ENCODE data around the gene STX18.

Gene STX18

GRCh38 chr4:4407299-4408131, 134.3 kb downstream of the STX18 start:
- TF ChIP-seq, protein P1, sequence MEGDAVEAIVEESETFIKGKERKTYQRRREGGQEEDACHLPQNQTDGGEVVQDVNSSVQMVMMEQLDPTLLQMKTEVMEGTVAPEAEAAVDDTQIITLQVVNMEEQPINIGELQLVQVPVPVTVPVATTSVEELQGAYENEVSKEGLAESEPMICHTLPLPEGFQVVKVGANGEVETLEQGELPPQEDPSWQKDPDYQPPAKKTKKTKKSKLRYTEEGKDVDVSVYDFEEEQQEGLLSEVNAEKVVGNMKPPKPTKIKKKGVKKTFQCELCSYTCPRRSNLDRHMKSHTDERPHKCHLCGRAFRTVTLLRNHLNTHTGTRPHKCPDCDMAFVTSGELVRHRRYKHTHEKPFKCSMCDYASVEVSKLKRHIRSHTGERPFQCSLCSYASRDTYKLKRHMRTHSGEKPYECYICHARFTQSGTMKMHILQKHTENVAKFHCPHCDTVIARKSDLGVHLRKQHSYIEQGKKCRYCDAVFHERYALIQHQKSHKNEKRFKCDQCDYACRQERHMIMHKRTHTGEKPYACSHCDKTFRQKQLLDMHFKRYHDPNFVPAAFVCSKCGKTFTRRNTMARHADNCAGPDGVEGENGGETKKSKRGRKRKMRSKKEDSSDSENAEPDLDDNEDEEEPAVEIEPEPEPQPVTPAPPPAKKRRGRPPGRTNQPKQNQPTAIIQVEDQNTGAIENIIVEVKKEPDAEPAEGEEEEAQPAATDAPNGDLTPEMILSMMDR (IDR thresholded peaks at IDR 0.05; ENCODE audit: low read depth, low read length, missing control alignments): no peak
- DNase-seq (ENCODE audit: extremely low read depth, low read depth): no peak

DNA sequence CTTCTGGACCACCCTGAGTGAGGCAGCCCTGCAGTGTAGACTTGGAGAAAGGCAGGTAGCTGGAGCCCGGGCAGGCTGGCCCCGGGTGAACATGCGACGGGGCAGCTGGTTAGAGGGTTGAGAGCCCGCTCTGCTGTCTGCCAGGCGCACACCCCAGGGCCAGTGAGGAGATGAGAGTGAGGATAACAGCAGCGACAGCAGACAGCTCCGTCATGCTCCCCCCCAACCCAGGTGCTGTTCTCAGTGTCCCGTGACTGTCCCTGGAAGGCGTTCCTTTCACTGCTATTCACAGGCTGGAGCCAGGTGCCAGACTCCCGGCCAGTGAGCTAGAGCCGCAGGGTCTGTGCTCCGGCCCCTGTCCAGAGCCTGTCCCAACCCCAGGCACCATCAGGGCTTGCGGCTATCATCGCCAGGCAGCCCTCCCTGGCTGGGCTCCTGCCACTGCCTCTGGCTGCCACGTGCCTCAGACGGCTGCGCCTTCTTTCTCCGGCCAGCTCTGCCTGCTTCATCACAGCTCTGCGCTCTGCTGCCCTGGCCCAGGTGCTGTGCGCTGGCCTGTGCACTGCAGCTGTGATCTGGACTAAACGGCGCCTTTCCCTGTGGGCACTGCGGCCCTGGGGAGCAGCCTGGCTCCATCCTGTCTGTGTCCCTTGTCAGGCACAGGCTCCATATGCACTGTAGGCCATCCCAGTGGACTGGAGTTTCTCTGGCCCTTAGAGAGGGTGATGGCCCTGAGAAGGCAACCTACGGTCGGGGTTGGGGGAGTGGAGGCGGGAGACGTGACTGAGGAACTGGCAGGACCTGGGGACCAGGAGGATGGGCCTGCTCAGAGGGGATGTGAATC, 135.2 kb downstream of the STX18 start:
- H3K4me3 ChIP-seq (replicated peaks; ENCODE audit: low read depth, low read length): no peak overlapping the region
- no peak for DNase-seq (ENCODE audit: extremely low read depth, low read depth)
- TF ChIP-seq, protein P1 (IDR thresholded peaks at IDR 0.05; ENCODE audit: low read depth, low read length, missing control alignments): no peak

More at GRCh38 chr4:4407299-4408131, 134.3 kb downstream of the STX18 start:
- no peak overlapping the region for H3K4me3 ChIP-seq (replicated peaks; ENCODE audit: low read depth, low read length)

DNA sequence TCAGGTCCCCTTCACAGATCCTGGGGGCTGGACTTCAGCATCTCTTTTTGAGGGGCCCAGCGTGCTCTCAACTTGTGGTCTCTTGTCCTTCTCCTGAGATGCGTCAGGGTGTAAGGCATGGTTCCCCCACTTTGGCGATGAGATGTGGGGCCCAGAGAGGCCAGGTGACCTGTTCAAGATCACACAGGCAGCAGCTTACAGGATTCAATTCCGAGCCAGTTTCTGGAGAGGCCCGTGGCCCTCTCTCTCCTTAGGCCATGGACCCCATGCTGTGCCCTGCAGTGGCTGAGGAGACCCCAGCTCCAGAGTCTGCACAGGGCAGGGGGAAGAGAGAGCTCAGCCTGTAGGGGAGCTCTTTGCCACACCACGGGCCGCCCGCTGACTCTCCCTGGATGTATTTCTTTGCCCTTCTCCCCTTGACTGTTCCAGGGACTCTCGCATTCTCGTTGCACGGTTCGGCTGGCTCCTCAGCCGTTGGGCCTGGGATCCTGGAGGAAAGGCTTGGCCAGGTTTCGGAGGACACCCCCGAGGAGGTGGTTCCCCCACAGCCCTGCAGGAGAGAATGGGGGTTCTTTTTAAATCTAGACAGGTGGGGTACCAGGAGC, 136.4 kb downstream of the STX18 start:
- TF ChIP-seq, protein P1 (IDR thresholded peaks at IDR 0.05; ENCODE audit: low read depth, low read length, missing control alignments): no peak
- H3K4me3 ChIP-seq (replicated peaks; ENCODE audit: low read depth, low read length): no peak overlapping the region
- no peak for DNase-seq (ENCODE audit: extremely low read depth, low read depth)

DNA sequence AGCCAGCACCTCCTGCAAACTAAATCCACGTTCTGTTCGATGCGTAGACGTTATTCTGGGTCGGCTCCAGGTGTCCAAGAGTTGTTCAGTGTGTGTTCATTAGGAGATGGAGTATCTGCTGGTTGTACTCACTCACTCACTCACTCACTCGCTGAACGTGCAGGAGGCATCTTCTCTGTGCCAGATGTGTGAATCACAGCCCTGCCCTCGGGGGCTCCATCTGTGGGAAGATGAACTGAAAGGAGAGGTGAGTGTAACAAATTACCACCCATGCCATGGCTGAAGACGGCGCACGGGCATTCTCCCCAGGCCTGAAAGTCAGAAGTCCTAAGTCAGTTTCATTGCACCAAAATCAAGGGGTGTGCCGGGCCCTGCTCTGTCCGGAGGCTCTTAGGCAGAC, 138.9 kb downstream of the STX18 start:
- DNase-seq (ENCODE audit: extremely low read depth, low read depth): peak; percentile 31
- TF ChIP-seq, protein P1 (IDR thresholded peaks at IDR 0.05; ENCODE audit: low read depth, low read length, missing control alignments): no peak

GRCh38 chr4:4401036-4401435, 140.8 kb downstream of the STX18 start:
- H3K4me3 ChIP-seq (replicated peaks; ENCODE audit: low read depth, low read length): no peak overlapping the region
- DNase-seq (ENCODE audit: extremely low read depth, low read depth): no peak
- TF ChIP-seq, protein P1 (IDR thresholded peaks at IDR 0.05; ENCODE audit: low read depth, low read length, missing control alignments): no peak

More for the DNA sequence above, 138.9 kb downstream of the STX18 start:
- no peak overlapping the region for H3K4me3 ChIP-seq (replicated peaks; ENCODE audit: low read depth, low read length)

GRCh38 chr4:4398430-4398829, 143.4 kb downstream of the STX18 start:
- no peak overlapping the region for H3K4me3 ChIP-seq (replicated peaks; ENCODE audit: low read depth, low read length)
- no peak for DNase-seq (ENCODE audit: extremely low read depth, low read depth)
- TF ChIP-seq, protein P1 (IDR thresholded peaks at IDR 0.05; ENCODE audit: low read depth, low read length, missing control alignments): no peak

All from HFF-Myc (cell line).